Right lobe of liver (tissue), 6 donors: ENCODE results near the gene MSL2. TPM values are rescaled to one million over a fixed set of nuclear protein-coding genes. Genes with fewer than 3 reads are reported as not detected.
"Not testable (repeated sequence)": the region's sequence is repeated elsewhere in the genome, so short reads cannot be mapped to it uniquely, and the experiment has no call there.

Source experiments
- ATAC-seq, 4 donors: fragments of 200-7000 bp; cut with Tn5 transposase; one replicate each; pipeline ENCODE4 v1.9.1; 2020; ENCODE audit warnings: mild to moderate bottlenecking in 4 of 4, moderate library complexity in 4 of 4
- DNase-seq, 3 donors: peaks; one replicate each; pipeline ENCODE4 v3.0.0-alpha.2; 2020
- H3K27ac ChIP-seq, 3 donors: fragments of 200-600 bp; one replicate each; pipeline ENCODE4 v1.8.0; 2022
- H3K27me3 ChIP-seq, 2 donors: fragments of 200-600 bp; one replicate each; pipeline ENCODE4 v1.8.0; 2022
- H3K36me3 ChIP-seq, 4 donors: fragments of 200-600 bp; sonication (generic) in 1 of 4; one replicate each; pipeline versions ENCODE4 v1.5.1 to v1.8.0; 2017 to 2022; ENCODE audit warnings: control low read depth in 1 of 4
- H3K4me1 ChIP-seq, 4 donors: fragments of 200-600 bp; sonication (generic) in 1 of 4; one replicate each; pipeline versions ENCODE4 v1.5.1 to v1.8.0; 2017 to 2022; ENCODE audit warnings: control low read depth in 1 of 4
- H3K4me3 ChIP-seq, 3 donors: fragments of 200-600 bp; one replicate each; pipeline ENCODE4 v1.8.0; 2022
- H3K9me3 ChIP-seq, 4 donors: fragments of 200-600 bp; sonication (generic) in 1 of 4; one replicate each; pipeline versions ENCODE4 v1.5.1 to v1.8.0; 2017 to 2022; ENCODE audit warnings: control low read depth in 1 of 4
- CTCF ChIP-seq, 4 donors: fragments of 200-600 bp in 3 of 4; fragments of 450-650 bp in 1 of 4; IDR thresholded peaks; one replicate each; pipeline versions ENCODE4 v1.5.1 to v1.8.0; 2016 to 2022; ENCODE audit warnings: antibody characterized with exemption in 4 of 4, mild to moderate bottlenecking in 2 of 4
- POLR2A ChIP-seq: fragments of 450-650 bp; IDR thresholded peaks from one replicate; pipeline ENCODE4 v1.6.1; 2017; ENCODE audit warnings: antibody characterized with exemption, mild to moderate bottlenecking
- WGBS: methylation state at CpG from one replicate; pipeline ENCODE4 v1.1.6; 2018; ENCODE audit warnings: low coverage, low lambda C conversion rate; ENCODE audit not compliant: insufficient coverage; ENCODE audit errors: missing lambda C conversion rate; 5-methylcytosine and 5-hydroxymethylcytosine counted together
- intact Hi-C, 2 donors: fragments of 100-400 bp; cut with DNase I; formaldehyde crosslinking; loops; one replicate each; pipeline versions ENCODE4 v1.11.2 to v1.14.1; 2022
- total RNA-seq, 6 experiments: library from RNA; depleted of rRNA in 2 of 6; stranded (reverse); fragments of >200 nt in 2 of 6; fragmentation: NEBNext Ultra II Directional in 3 of 6; extraction: Animal tissue kit (Norgen Biotek cat#: 25700) in 3 of 6; gene quantifications; one replicate each; pipeline versions ENCODE4 v1.1.0 to v1.2.4, GENCODE V29; 2016 to 2023
- donor health status: DM: no; HTN: yes; CAD: no.
- donor health status: DM: no; HTN: no; CAD: no.
- donor health status: DM: no; HTN: no; CAD: no.
- donor health status: DM: no; HTN: yes; CAD: no.
- donor health status: DM: no; HTN: yes; CAD: no.

MSL2 gene
- total RNA-seq, 6 experiments from 2014 or later = 9.1 to 18.4 (median 13.1) TPM

- Histone ChIP-seq H3K27ac (no peak overlapping the region), H3K27me3 (no peaks in the 10 kb centered on the region), H3K36me3 (no peaks in the 10 kb centered on the region), H3K9me3 (no peaks in the 10 kb centered on the region), H3K4me1 (peaks cover 0 to 27% (median 0%) of the 10 kb centered on the region in 4 donors), H3K4me3 (no peak overlapping the region)
- ATAC-seq = peak in 2 of 4 donors; percentile 30
- intact Hi-C loops = no loop called here
- 26% methylated on average over 3 of the region's 3 CpGs for WGBS
- no peak for DNase-seq
- TF ChIP-seq CTCF (IDR thresholded peaks at IDR 0.05) (no peak), POLR2A (no peak)
Observed at GRCh38 chr3:136166507-136166906, 29.6 kb downstream of the MSL2 start.

GRCh38 chr3:136163607-136164006 lies 32.5 kb downstream of the MSL2 start:
- not testable (repeated sequence) for H3K36me3 ChIP-seq
- H3K4me1 ChIP-seq = peaks cover 0 to 32% (median 0%) of the 10 kb centered on the region in 4 donors

GRCh38 chr3:136162322-136162721 lies 33.8 kb downstream of the MSL2 start:
- intact Hi-C loops = no loop called here
- 63% methylated on average over 7 of the region's 7 CpGs for WGBS
- TF ChIP-seq POLR2A (no peak), CTCF (IDR thresholded peaks at IDR 0.05) (no peak)
- Histone ChIP-seq H3K9me3 (no peaks in the 10 kb centered on the region), H3K36me3 (no peaks in the 10 kb centered on the region), H3K27me3 (no peaks in the 10 kb centered on the region), H3K4me1 (peaks cover 0 to 32% (median 0%) of the 10 kb centered on the region in 4 donors), H3K27ac (no peak overlapping the region), H3K4me3 (no peak overlapping the region)
- peak; percentile 71 to 84 (median 74) for ATAC-seq
- peak in 2 of 3 donors; percentile 33 to 57 for DNase-seq

More at GRCh38 chr3:136163607-136164006, 32.5 kb downstream of the MSL2 start:
- intact Hi-C loops, H3K27ac ChIP-seq, H3K9me3 ChIP-seq, H3K4me3 ChIP-seq, DNase-seq, H3K27me3 ChIP-seq: not testable (repeated sequence)
- peak in 1 of 4 donors; percentile 13 for ATAC-seq

- no peaks in the 10 kb centered on the region for H3K27me3 ChIP-seq
- no peak overlapping the region for H3K27ac ChIP-seq
- H3K4me1 ChIP-seq = peaks cover 0 to 30% (median 0%) of the 10 kb centered on the region in 4 donors
- DNase-seq (no peak), ATAC-seq (no peak)
- H3K4me3 ChIP-seq = no peak overlapping the region
- H3K36me3 ChIP-seq = no peaks in the 10 kb centered on the region
- intact Hi-C loops = no loop called here
- TF ChIP-seq CTCF (IDR thresholded peaks at IDR 0.05) (no peak), POLR2A (no peak)
- H3K9me3 ChIP-seq = no peaks in the 10 kb centered on the region
Observed at GRCh38 chr3:136161516-136161915, 34.6 kb downstream of the MSL2 start.

- Histone ChIP-seq H3K4me3 (no peak overlapping the region), H3K4me1 (peaks cover 0 to 12% (median 2%) of the 10 kb centered on the region in 4 donors), H3K27ac (no peak overlapping the region), H3K27me3 (no peaks in the 10 kb centered on the region), H3K9me3 (no peaks in the 10 kb centered on the region), H3K36me3 (peaks cover 0 to 12% (median 4%) of the 10 kb centered on the region in 4 donors)
- DNase-seq = no peak
- TF ChIP-seq POLR2A = no peak
- no peak for TF ChIP-seq CTCF (IDR thresholded peaks at IDR 0.05)
- intact Hi-C loops = no loop called here
- 90% methylated on average over 4 of the region's 4 CpGs for WGBS
- ATAC-seq = peak in 2 of 4 donors; percentile 12 to 36
Observed at GRCh38 chr3:136152963-136153362, 43.2 kb downstream of the MSL2 start.
